ENCODE measurements around the gene RELN.

Gene RELN

DNA sequence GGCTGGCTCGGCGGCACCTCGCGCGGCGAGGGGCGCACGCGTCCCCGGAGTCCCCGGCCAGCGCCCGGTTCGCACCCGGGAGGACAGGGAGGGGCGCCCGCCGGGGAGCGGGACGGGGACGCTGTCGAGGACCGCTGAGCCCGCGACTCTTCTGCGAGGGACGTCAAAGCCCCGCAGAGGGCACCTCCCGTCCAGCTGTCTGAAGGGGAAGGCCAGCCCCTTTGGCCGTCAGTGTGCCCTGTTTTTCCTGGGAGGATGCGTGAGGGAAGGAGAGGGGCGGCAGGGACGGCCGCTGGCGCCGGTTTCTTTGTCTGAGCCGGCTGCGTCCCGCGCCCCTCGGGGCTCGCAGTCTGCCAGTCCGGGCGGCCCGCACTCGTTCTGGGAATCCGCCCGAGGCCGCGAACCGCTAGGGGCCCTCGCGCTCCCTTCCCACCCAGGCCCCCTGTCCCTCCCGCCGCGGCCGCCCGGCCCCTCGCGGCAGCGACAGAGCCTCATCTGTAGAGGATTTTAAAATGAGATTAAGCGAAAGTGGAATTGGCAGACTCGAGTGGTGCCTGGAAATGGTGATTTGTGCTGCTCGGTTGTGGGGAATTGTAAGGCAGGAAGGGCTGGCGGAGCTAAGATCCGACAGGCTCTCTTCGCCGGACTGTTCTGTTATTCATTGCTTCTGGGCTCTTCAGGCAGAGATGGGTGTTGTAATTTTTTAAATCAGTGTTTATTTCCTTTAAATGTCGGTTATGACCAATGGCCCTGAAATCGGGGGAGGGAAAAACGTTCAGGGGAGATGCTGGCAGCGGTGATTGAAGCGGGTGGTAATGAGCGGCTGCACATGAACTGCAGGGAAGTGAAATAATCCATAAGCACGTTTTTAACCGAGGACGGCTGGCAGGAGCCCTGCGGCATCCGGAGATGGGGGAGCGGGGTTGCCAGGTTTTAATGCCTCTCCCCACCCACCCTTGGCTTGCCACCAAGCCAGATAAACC lies 618 bp upstream of the RELN start:
- DNase-seq: peak; percentile 77

GRCh38 chr7:103988468-103989199 lies 824 bp downstream of the RELN start:
- peak; percentile 71 for DNase-seq

DNA sequence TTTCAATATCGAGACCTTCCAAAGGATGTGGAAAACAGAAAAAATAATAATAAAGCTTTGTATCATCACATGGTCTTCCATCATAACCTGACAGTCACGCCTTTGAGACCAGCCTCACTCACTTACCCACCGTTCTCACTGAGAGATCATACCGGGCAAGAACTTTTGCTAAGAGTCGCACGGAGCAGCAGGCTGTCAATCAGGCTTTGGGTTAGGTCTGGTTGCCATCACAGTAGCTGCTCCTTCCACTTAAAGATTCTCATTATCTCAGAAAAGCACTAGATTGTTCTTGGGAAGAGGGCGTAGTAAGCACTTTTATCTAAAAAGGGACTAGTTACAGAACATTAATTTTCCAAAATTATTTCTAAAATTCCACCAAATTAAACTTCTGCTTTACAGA lies 2.0 kb downstream of the RELN start:
- no peak for DNase-seq

DNA sequence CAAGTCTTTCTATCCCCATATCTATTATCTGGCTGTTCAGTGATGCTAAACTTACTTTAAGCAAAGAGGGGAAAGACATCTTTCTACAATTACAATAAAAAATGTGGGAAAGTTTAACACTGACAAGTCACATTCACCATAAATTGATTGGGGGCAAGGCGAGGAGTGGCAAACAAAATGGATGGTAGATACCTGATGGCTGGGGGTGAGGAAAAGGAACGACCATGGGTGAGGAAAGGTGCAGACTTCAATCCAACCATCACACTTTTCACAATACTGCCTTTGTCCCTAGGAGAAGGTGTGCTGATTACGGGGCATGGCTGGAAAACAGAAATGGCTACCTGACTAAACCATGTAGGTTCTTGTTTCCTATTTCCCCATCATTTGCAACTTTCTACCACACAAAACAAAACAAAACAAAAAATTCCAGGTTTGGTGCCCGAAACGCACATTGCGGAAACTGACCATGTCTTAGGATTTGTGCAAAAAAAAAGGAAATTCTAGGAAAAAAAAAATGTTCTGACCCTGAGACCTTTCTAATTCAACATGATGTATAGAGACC lies 3.8 kb downstream of the RELN start:
- no peak for DNase-seq

- no peak for DNase-seq
Measured at GRCh38 chr7:103984050-103984449, 5.4 kb downstream of the RELN start.

GRCh38 chr7:103983201-103983977 lies 6.1 kb downstream of the RELN start:
- no peak for DNase-seq

DNA sequence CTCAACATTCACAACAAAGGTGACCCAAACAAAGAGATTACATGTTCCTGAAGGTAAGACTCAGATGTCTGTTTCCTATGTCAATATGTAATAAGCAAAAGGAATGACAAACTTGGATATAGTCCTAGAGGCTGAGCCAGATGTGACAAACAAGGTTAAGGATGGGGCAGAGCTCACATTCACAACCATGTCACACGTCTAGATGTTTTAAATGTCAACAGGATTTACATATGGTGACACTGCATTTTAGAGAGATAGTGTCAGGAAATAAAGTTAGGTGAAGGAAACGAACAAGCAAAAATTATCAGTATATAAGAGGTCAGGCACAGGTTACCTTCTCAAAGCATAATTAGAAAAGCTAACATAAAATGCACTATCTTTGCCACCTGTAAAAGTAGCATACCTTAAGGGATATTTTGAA lies 8.4 kb downstream of the RELN start:
- DNase-seq: no peak

GRCh38 chr7:103972779-103973434 lies 16.6 kb downstream of the RELN start:
- DNase-seq: no peak

DNA sequence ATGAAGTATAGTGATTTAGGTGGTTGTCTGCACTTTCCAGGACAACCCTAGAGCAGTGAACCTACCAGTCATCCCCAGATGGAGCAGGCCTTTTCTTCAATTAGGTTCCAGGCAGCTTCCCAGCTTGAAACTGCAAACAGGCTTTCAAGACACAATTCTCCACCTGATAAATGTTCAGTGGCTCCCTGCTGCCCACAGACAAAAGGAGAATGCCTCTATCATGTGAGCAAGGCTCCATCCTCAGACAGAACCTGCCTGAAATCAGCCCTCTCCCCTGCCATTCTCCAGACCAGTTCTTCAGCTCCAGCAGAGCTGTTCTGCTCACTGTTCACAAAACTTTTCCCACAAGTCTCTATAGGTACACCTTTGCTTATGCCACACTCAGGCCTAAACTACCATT lies 22.1 kb downstream of the RELN start:
- no peak for DNase-seq

- DNase-seq: no peak
Measured at GRCh38 chr7:103966593-103967277, 22.7 kb downstream of the RELN start.

DNA sequence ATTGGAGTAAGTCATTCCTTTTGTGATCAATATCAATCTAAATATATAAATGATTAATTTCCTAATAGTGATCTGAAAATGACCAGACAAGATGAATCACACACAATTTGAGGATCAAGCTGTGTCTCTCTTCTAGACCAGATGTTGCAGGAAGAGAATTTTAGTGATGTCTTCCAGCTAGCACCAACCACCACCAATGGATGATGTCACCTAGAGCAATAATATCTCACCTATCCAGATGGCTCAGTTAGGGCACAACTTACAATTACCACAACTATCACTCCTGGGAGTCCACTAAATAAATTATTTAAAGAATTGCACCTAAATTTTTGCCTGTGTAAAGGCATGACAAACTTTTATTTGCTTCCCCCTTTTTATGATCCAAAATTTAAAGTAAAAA lies 25.2 kb downstream of the RELN start:
- DNase-seq: no peak

- no peak for DNase-seq
Measured at GRCh38 chr7:103962070-103962469, 27.4 kb downstream of the RELN start.

DNA sequence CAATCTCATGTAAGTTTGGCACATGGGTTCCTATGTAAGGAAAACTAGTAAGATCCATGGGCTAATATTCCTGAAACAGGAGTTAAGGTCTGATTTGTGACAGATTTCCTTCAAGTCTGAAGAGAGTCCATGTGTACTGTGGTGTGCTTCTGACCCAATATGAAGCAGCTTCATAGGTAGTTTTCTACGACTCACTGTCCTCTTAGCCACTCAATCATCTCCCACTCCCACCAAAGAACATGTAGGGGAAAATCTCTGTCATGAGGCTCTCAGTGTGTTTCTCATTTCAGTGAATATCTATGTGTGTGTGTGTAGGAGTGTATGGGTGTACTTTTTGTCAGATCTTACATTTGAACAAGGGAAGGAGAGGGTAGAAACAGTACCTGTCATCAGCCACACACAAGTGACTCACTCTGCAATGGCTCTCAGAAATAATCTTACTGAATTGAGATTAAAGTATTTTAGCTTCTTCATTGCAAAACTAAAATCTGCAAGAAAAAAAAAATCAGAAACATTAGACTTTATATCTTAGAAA lies 31.1 kb downstream of the RELN start:
- DNase-seq: no peak

DNA sequence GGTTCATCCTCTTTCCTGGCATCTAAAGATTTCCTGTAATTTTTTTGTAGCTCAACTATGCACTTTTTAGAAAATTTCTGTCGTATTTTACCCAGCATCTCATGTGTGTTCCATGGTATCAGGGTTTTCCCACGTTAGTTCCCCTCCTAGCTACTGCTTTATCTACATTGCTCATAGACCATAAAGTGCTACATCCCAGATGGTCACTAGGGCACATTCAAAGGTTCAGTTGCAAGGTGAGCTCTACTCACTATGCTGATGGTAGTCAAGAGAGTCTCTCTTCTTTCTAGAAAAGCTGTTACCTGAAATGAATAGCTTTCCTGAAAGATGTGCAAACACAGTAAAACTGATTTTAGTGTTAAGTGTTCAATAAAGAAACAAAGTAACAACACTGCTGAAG lies 33.5 kb downstream of the RELN start:
- no peak for DNase-seq

DNA sequence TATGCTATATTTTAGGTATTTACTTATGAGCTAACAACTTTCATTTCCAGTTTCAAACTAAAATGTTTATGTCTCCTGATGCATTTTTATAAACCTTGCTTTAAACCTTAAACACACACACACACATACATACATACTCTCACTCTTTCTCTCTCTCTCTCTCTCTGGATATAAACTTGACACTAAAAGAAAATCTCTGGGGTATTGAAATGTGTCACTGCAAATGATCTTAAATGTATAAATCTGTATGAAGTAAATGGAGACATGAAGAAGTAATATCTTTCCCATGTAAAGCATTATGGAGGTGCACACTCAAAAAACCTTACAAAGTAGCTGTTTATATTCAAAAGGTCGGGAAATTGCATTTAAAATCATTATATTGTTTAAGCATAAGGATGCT lies 37.0 kb downstream of the RELN start:
- DNase-seq: no peak

DNA sequence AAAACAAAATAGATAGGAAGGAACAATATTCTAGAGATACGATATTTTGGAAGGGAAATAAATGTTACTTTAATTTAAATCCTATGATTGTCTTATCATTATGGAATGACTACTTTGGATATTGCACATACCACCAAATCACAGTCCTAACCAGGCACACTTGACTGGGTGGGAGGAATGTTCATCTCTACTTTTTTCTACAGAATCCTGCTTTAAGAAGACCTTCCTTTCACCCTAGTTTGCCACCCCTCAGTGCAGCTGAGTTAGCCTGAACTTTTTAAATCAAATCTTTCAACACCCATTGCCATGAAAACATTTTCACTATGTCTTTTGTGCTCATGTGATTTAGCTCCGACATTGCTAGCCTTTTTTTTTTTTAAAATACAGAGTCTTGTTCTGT lies 38.1 kb downstream of the RELN start:
- DNase-seq: no peak

- DNase-seq: no peak
Measured at GRCh38 chr7:103949374-103949773, 40.1 kb downstream of the RELN start.

DNA sequence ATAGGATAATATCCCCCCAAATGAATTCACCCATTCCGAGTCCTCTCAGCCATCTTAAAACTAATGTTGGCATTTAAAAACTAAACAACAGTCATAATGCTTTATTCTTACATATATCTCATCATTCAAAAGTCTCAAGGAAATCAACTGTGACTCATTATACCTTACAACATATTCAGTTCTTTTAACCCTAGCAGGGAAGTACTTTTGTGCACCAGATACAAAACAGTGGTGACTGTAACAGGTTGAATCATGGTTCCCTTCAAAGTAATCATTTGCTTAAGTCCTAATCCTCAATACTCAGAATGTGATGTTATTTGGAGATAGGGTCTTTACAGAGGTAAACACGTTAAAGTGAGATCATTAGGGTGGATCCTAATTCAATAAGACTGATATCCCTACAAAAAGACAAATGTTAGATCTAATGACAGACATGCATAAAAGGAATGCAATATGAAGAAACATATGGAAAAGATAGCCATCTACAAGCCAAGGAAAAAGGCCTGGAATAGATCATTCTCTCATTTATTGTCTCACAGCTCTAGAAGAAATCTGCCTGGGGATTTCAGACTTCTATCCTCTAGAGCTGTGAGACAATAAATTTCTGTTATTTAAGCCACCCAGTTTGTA lies 42.3 kb downstream of the RELN start:
- no peak for DNase-seq

GRCh38 chr7:103944230-103944900 lies 45.1 kb downstream of the RELN start:
- DNase-seq: no peak

DNA sequence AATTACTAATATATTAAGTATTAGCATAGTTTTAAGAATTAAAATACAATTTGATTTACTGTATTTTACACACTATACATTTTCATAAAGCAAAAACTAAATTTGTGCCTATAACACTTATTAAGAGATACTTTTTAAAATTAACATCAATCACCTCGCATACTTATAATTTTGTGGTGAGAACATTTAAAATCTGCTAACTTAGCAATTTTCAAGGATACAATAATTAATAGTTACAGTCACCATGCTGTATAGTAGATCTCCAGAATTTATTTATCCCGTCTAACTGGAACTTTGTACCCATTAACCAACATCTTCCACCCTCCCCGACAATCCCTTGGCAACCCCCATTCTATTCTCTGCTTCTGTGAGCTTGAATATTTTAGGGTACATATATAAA lies 47.5 kb downstream of the RELN start:
- DNase-seq: no peak
